Right cardiac atrium (tissue), 5 donors: ENCODE results near the gene SMAD6. TPM values are rescaled to one million over a fixed set of nuclear protein-coding genes. Genes with fewer than 3 reads are reported as not detected.

Experiments
- ATAC-seq, 2 donors: fragments of 200-7000 bp; cut with Tn5 transposase; one replicate each; pipeline versions ENCODE4 v1.8.0 to v1.9.1; 2020; ENCODE audit warnings: moderate library complexity in 2 of 2, mild to moderate bottlenecking in 1 of 2
- DNase-seq, 3 donors: peaks; one replicate each; pipeline ENCODE4 v3.0.0-alpha.2; 2020
- H3K27ac ChIP-seq: one replicate; pipeline ENCODE4 v1.5.1; 2013; ENCODE audit warnings: mild to moderate bottlenecking, low read length, control low read depth, moderate library complexity
- H3K27me3 ChIP-seq: one replicate; pipeline ENCODE4 v1.6.1; 2013; ENCODE audit not compliant: control insufficient read depth, insufficient read depth
- H3K4me1 ChIP-seq: one replicate; pipeline ENCODE4 v1.6.1; 2013; ENCODE audit warnings: low read length; ENCODE audit not compliant: control insufficient read depth, insufficient read depth
- H3K4me3 ChIP-seq: one replicate; pipeline ENCODE4 v1.5.1; 2013; ENCODE audit warnings: low read length, control low read depth
- H3K9me3 ChIP-seq: one replicate; pipeline ENCODE4 v1.6.1; 2013; ENCODE audit warnings: low read length; ENCODE audit not compliant: control insufficient read depth
- WGBS: extraction: QIAGEN DNeasy Blood & Tissue Kit; methylation state at CpG from one replicate; pipeline ENCODE4 v1.1.7; 2013; 5-methylcytosine and 5-hydroxymethylcytosine counted together
- intact Hi-C, 4 donors: fragments of 100-400 bp; cut with DNase I; formaldehyde crosslinking; loops; one replicate each; pipeline versions ENCODE4 v1.11.0 to v1.14.0; 2022 to 2023
- polyA plus RNA-seq: library from polyadenylated mRNA; stranded (reverse); fragments of 200-250 nt; gene quantifications from one replicate; pipeline ENCODE4 v1.2.3, GENCODE V29; 2013
- total RNA-seq, 4 donors: library from RNA; stranded (reverse); fragmentation: NEBNext Ultra II Directional; extraction: Animal tissue kit (Norgen Biotek cat#: 25700); gene quantifications; one replicate each; pipeline ENCODE4 v1.2.1, GENCODE V29; 2021
- donor health status: healthy with polysubstance abuse.
- donor health status: DM: no; HTN: yes; CAD: no.
- donor health status: DM: no; HTN: no; CAD: no.
- donor health status: DM: no; HTN: yes; CAD: no; lungs with severe emphysema.
- donor health status: DM: yes; HTN: yes; CAD: no.

SMAD6 gene
- total and polyA plus RNA-seq, 5 donors, result 31.6 to 68.8 (median 63.0) TPM

- H3K27me3 ChIP-seq, result no peaks in the 10 kb centered on the region
- ATAC-seq, result no peak
These were observed 44.0 kb upstream of the SMAD6 start for GRCh38 chr15:66658044-66658443.

GRCh38 chr15:66658855-66659254, 43.2 kb upstream of the SMAD6 start:
- Histone ChIP-seq H3K4me3 (no peak overlapping the region), H3K9me3 (no peaks in the 10 kb centered on the region), H3K4me1 (peaks cover 26% of the 10 kb centered on the region), H3K27ac (peak overlapping the region; percentile 56), H3K27me3 (no peaks in the 10 kb centered on the region)
- 91% methylated on average over 2 of the region's 2 CpGs for WGBS
- DNase-seq (no peak), ATAC-seq (no peak)
- intact Hi-C loops, result loop anchor here in 1 of 4 donors (5.0 kb wide), 1 partner anchor 37 kb away; no protein-coding TSS in a partner anchor

More at GRCh38 chr15:66658044-66658443, 44.0 kb upstream of the SMAD6 start:
- Histone ChIP-seq H3K9me3 (no peaks in the 10 kb centered on the region), H3K4me3 (no peak overlapping the region), H3K27ac (peak overlapping the region; percentile 96), H3K4me1 (peaks cover 26% of the 10 kb centered on the region)
- DNase-seq, result peak; percentile 48 to 78 (median 72)
- intact Hi-C loops, result loop anchor here in 1 of 4 donors (5.0 kb wide), 1 partner anchor 36 kb away; no protein-coding TSS in a partner anchor
- 27% methylated on average over 5 of the region's 5 CpGs for WGBS

- intact Hi-C loops, result loop anchor here in 1 of 4 donors (5.0 kb wide), 1 partner anchor 37 kb away; no protein-coding TSS in a partner anchor
- no peak overlapping the region for H3K4me3 ChIP-seq
- WGBS, result 90% methylated on average over 3 of the region's 3 CpGs
- ATAC-seq (no peak), DNase-seq (no peak)
- no peaks in the 10 kb centered on the region for H3K27me3 ChIP-seq
- peaks cover 26% of the 10 kb centered on the region for H3K4me1 ChIP-seq
- H3K9me3 ChIP-seq, result no peaks in the 10 kb centered on the region
- peak overlapping the region; percentile 56 for H3K27ac ChIP-seq
These were observed 42.7 kb upstream of the SMAD6 start for GRCh38 chr15:66659384-66659783.

- 51% methylated on average over 23 of the region's 23 CpGs for WGBS
- H3K4me1 ChIP-seq, result peaks cover 17% of the 10 kb centered on the region
These were observed 40.5 kb upstream of the SMAD6 start for GRCh38 chr15:66661432-66662096.

GRCh38 chr15:66662522-66662921, 39.5 kb upstream of the SMAD6 start:
- 69% methylated on average over 4 of the region's 4 CpGs for WGBS
- Histone ChIP-seq H3K4me3 (no peak overlapping the region), H3K4me1 (peaks cover 16% of the 10 kb centered on the region), H3K27me3 (no peaks in the 10 kb centered on the region), H3K9me3 (no peaks in the 10 kb centered on the region), H3K27ac (peak overlapping the region; percentile 87)
- ATAC-seq (peak in 1 of 2 donors; percentile 63), DNase-seq (no peak)
- intact Hi-C loops, result no loop called here

More at GRCh38 chr15:66661432-66662096, 40.5 kb upstream of the SMAD6 start:
- peak; percentile 86 to 93 for ATAC-seq
- intact Hi-C loops, result no loop called here
- Histone ChIP-seq H3K4me3 (no peak overlapping the region), H3K27me3 (no peaks in the 10 kb centered on the region), H3K27ac (peak overlapping the region; percentile 95), H3K9me3 (no peaks in the 10 kb centered on the region)
- DNase-seq, result peak; percentile 91 to 93 (median 91)

- ATAC-seq, result no peak
- 96% methylated on average over 3 of the region's 3 CpGs for WGBS
These were observed 38.4 kb upstream of the SMAD6 start for GRCh38 chr15:66663664-66664063.

GRCh38 chr15:66670175-66670574, 31.9 kb upstream of the SMAD6 start:
- no peak for DNase-seq
- H3K27ac ChIP-seq, result no peak overlapping the region
- peaks cover 5% of the 10 kb centered on the region for H3K4me1 ChIP-seq
- no peak overlapping the region for H3K4me3 ChIP-seq
- no peaks in the 10 kb centered on the region for H3K27me3 ChIP-seq
- intact Hi-C loops, result no loop called here
- WGBS, result 77% methylated on average over 9 of the region's 9 CpGs
- no peaks in the 10 kb centered on the region for H3K9me3 ChIP-seq
- no peak for ATAC-seq

More at GRCh38 chr15:66663664-66664063, 38.4 kb upstream of the SMAD6 start:
- Histone ChIP-seq H3K27me3 (no peaks in the 10 kb centered on the region), H3K4me3 (no peak overlapping the region), H3K27ac (no peak overlapping the region), H3K4me1 (peaks cover 12% of the 10 kb centered on the region), H3K9me3 (no peaks in the 10 kb centered on the region)
- intact Hi-C loops, result no loop called here
- no peak for DNase-seq

- ATAC-seq (peak in 1 of 2 donors; percentile 14), DNase-seq (no peak)
- 87% methylated on average over 21 of the region's 23 CpGs for WGBS
- H3K9me3 ChIP-seq, result no peaks in the 10 kb centered on the region
- H3K27ac ChIP-seq, result no peak overlapping the region
- no peaks in the 10 kb centered on the region for H3K27me3 ChIP-seq
- H3K4me1 ChIP-seq, result peaks cover 5% of the 10 kb centered on the region
- intact Hi-C loops, result no loop called here
- no peak overlapping the region for H3K4me3 ChIP-seq
These were observed 31.1 kb upstream of the SMAD6 start for GRCh38 chr15:66670762-66671580.

GRCh38 chr15:66672867-66673266, 29.2 kb upstream of the SMAD6 start:
- Histone ChIP-seq H3K4me1 (peaks cover 15% of the 10 kb centered on the region), H3K9me3 (no peaks in the 10 kb centered on the region), H3K27ac (no peak overlapping the region), H3K4me3 (no peak overlapping the region), H3K27me3 (no peaks in the 10 kb centered on the region)
- 64% methylated on average over 5 of the region's 5 CpGs for WGBS
- DNase-seq (no peak), ATAC-seq (peak in 1 of 2 donors; percentile 17)
- intact Hi-C loops, result no loop called here

- ATAC-seq, result peak; percentile 36 to 72
These were observed 28.4 kb upstream of the SMAD6 start for GRCh38 chr15:66673410-66674322.

More at GRCh38 chr15:66673410-66674322, 28.4 kb upstream of the SMAD6 start:
- intact Hi-C loops, result no loop called here
- no peaks in the 10 kb centered on the region for H3K27me3 ChIP-seq
- H3K9me3 ChIP-seq, result no peaks in the 10 kb centered on the region
- WGBS, result 76% methylated on average over 27 of the region's 27 CpGs
- H3K27ac ChIP-seq, result no peak overlapping the region
- peak; percentile 64 to 88 (median 85) for DNase-seq
- peaks cover 16% of the 10 kb centered on the region for H3K4me1 ChIP-seq
- H3K4me3 ChIP-seq, result no peak overlapping the region
